Testis (tissue), 3 donors: ENCODE data around the gene MAP1S. TPM values are rescaled to one million over a fixed set of nuclear protein-coding genes. Genes with fewer than 3 reads are reported as not detected.

ENCODE experiments used
- DNase-seq: peaks from one replicate; pipeline ENCODE4 v3.0.0-alpha.2; 2019
- H3K27ac ChIP-seq, 2 donors: fragments of 200-600 bp; sonication (generic); one replicate each; pipeline ENCODE4 v1.5.1; 2019
- H3K27me3 ChIP-seq: fragments of 200-600 bp; sonication (generic); one replicate; pipeline ENCODE4 v1.5.1; 2019
- H3K36me3 ChIP-seq: fragments of 200-600 bp; sonication (generic); one replicate; pipeline ENCODE4 v1.5.1; 2017; ENCODE audit warnings: low read depth; ENCODE audit errors: missing control alignments
- H3K4me1 ChIP-seq: fragments of 200-600 bp; sonication (generic); one replicate; pipeline ENCODE4 v1.5.1; 2019
- H3K4me3 ChIP-seq, 2 donors: fragments of 200-600 bp; sonication (generic); one replicate each; pipeline ENCODE4 v1.5.1; 2017 to 2019
- H3K9me3 ChIP-seq: fragments of 200-600 bp; sonication (generic); one replicate; pipeline ENCODE4 v1.5.1; 2017
- CTCF ChIP-seq, 3 experiments: fragments of 450-650 bp in 2 of 3; fragments of 200-600 bp in 1 of 3; sonication (generic) in 1 of 3; IDR thresholded peaks; one replicate each; pipeline ENCODE4 v1.5.1; 2016 to 2019; ENCODE audit warnings: antibody characterized with exemption in 3 of 3, mild to moderate bottlenecking in 2 of 3, moderate library complexity in 1 of 3
- POLR2A ChIP-seq: fragments of 450-650 bp; IDR thresholded peaks from one replicate; pipeline ENCODE4 v1.6.1; 2017; ENCODE audit warnings: antibody characterized with exemption, mild to moderate bottlenecking, moderate library complexity
- WGBS, 2 donors: methylation state at CpG; one replicate each; pipeline ENCODE4 v1.1.5; 2018; 5-methylcytosine and 5-hydroxymethylcytosine counted together
- intact Hi-C: fragments of 100-400 bp; cut with DNase I; formaldehyde crosslinking; loops from one replicate; pipeline ENCODE4 v1.15.1; 2023; ENCODE audit warnings: low total_unique reads
- polyA plus RNA-seq: library from polyadenylated mRNA; stranded (reverse); fragments of 350-450 nt; fragmentation: Illumina TruSeq; extraction: RNeasy Lipid Tissue Mini Kit (QIAGEN cat#74804); gene quantifications from one replicate; pipeline ENCODE4 v1.2.3, GENCODE V29; 2014; ENCODE audit warnings: low read depth, low replicate concordance; ENCODE audit not compliant: insufficient read depth
- total RNA-seq, 2 donors: library from RNA; depleted of rRNA; stranded (reverse); fragments of >200 nt; gene quantifications; one replicate each; pipeline ENCODE4 v1.2.3, GENCODE V29; 2016

Gene MAP1S
- total and polyA plus RNA-seq, 3 donors from 2014 or later, result 95.5 to 123 (median 106) TPM

DNA sequence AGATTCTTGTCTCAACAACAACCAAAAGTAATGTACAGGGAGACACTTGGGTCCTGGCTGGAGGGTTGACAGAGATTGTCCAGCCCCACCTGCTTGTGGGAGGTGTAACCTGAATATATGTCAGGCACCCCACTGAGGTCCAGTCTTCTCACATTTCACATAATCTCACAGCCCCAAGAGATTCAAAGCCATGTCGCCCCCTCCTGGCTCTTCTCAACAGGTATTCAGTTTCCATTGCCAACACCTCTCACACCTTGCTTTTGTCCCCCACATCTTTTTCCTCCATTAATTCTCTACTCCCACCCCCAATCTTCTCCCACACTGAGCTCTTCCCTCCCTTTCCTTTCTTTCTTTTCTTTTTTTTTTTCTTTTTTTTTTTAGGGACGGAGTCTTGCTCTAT is 42.3 kb upstream of the MAP1S start:
- Histone ChIP-seq H3K36me3 (no peaks in the 10 kb centered on the region), H3K27me3 (no peaks in the 10 kb centered on the region), H3K27ac (no peak overlapping the region), H3K9me3 (no peaks in the 10 kb centered on the region), H3K4me1 (peaks cover 9% of the 10 kb centered on the region), H3K4me3 (no peak overlapping the region)
- intact Hi-C loops, result no loop called here
- 82 to 83% methylated on average over 2 of the region's 2 CpGs for WGBS, 2 donors
- no peak for DNase-seq
- TF ChIP-seq POLR2A (no peak), CTCF (IDR thresholded peaks at IDR 0.05) (no peak)

DNA sequence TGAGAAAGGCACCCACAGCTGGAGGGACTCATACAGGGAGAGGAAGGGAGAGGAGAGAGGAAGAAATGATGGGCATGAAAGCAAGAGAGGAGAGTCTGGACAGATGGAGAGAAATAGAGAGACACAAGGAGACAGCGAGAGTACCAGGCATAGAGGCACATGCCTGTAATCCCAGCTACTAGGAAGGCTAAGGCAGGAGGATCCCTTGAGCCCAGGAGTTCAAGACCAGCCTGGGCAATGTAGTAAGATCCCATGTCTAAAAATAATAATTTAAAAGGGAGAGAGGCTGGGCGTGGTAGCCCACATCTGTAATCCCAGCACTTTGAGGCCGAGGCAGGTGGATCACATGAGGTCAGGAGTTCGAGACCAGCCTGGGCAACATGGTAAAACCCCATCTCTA is 40.4 kb upstream of the MAP1S start:
- intact Hi-C loops, result no loop called here
- peaks cover 9% of the 10 kb centered on the region for H3K4me1 ChIP-seq
- no peak for TF ChIP-seq POLR2A
- TF ChIP-seq CTCF (IDR thresholded peaks at IDR 0.05), result no peak
- 91 to 95% methylated on average over 4 of the region's 4 CpGs for WGBS, 2 donors
- no peaks in the 10 kb centered on the region for H3K36me3 ChIP-seq
- H3K9me3 ChIP-seq, result no peaks in the 10 kb centered on the region
- H3K27me3 ChIP-seq, result no peaks in the 10 kb centered on the region
- H3K4me3 ChIP-seq, result no peak overlapping the region
- no peak for DNase-seq
- no peak overlapping the region for H3K27ac ChIP-seq

DNA sequence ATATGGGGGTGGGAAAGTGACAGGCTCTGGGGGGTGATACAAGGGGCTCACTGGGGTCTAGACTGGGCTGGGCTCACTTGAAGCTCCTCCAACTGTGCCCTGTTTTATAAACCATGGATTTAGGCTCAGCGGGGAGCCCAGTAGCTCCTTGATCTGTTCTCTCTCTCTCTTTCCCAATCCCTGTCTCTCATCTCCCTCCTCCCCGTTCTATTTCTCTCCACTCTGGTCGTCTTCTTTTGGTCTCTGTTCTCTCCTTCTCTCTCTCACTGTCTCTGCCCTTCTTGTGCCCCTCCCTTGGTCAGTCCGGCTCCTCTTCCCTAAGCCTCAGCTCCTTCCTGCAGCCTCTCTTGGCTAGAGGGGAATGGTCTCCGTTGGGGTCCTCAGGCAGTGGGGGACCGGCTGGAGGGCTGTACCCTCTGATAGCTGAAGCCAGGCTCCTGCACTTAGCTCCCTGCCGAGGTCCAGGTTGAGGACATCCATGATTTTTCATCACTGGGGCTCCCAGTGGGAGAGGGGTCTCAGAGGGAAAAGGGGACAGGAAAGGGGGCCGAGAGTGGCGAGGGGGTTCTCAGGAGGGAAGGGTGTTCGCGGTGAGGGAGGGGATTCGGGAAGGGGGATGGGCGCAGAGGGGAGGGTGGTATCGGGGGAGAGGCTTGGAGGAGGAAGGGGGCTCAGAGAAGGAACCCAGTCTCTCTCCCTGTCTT is 39.6 kb upstream of the MAP1S start:
- WGBS, 2 donors, result 14 to 16% methylated on average over 12 to 14 of the region's 14 CpGs
- intact Hi-C loops, result no loop called here
- Histone ChIP-seq H3K4me3 (peak overlapping the region in 1 of 2 donors; percentile 21), H3K36me3 (no peaks in the 10 kb centered on the region), H3K27ac (no peak overlapping the region), H3K4me1 (peaks cover 9% of the 10 kb centered on the region), H3K9me3 (no peaks in the 10 kb centered on the region), H3K27me3 (no peaks in the 10 kb centered on the region)
- TF ChIP-seq POLR2A (no peak), CTCF (IDR thresholded peaks at IDR 0.05) (no peak)
- no peak for DNase-seq

GRCh38 chr19:17680230-17680722 is 39.0 kb upstream of the MAP1S start:
- intact Hi-C loops, result no loop called here
- TF ChIP-seq CTCF (IDR thresholded peaks at IDR 0.05), result no peak
- TF ChIP-seq POLR2A, result no peak
- WGBS, 2 donors, result 1 to 11% methylated on average over 8 to 38 of the region's 38 CpGs
- Histone ChIP-seq H3K4me1 (peaks cover 9% of the 10 kb centered on the region), H3K36me3 (no peaks in the 10 kb centered on the region), H3K9me3 (no peaks in the 10 kb centered on the region), H3K4me3 (peak overlapping the region in 1 of 2 donors; percentile 21), H3K27ac (no peak overlapping the region), H3K27me3 (no peaks in the 10 kb centered on the region)
- DNase-seq, result peak; percentile 84
